Progenitor cell of endocrine pancreas (in vitro differentiated cells): Measurements from ENCODE around the gene LRRTM3. TPM values are rescaled to one million over a fixed set of nuclear protein-coding genes. Genes with fewer than 3 reads are reported as not detected.

Source experiments
- DNase-seq: peaks from one replicate; pipeline ENCODE4 v3.0.0; 2021; ENCODE audit warnings: low spot score; ENCODE audit not compliant: unreplicated experiment
- H3K27ac Mint-ChIP-seq: 2 replicates; pipeline ENCODE4 v1.8.0; 2021; ENCODE audit warnings: mild to moderate bottlenecking, moderate library complexity, mixed read lengths
- H3K27me3 Mint-ChIP-seq: 2 replicates; pipeline ENCODE4 v1.8.0; 2021; ENCODE audit warnings: mixed read lengths
- H3K36me3 Mint-ChIP-seq: 2 replicates; pipeline ENCODE4 v1.8.0; 2022; ENCODE audit warnings: mixed read lengths; ENCODE audit not compliant: insufficient read depth
- H3K4me1 Mint-ChIP-seq: 2 replicates; pipeline ENCODE4 v1.8.0; 2021; ENCODE audit warnings: low read depth, mixed read lengths
- H3K4me3 Mint-ChIP-seq: 2 replicates; pipeline ENCODE4 v1.8.0; 2021; ENCODE audit warnings: low read depth, mild to moderate bottlenecking, moderate library complexity, mixed read lengths
- H3K9me3 Mint-ChIP-seq: 2 replicates; pipeline ENCODE4 v1.8.0; 2021; ENCODE audit warnings: low read depth, mixed read lengths
- total RNA-seq: library from RNA; stranded (reverse); gene quantifications from 2 replicates; pipeline ENCODE4 v1.2.1, GENCODE V29; 2021
- TF ChIP-seq, protein P1 (sequence below): fragments of 200-600 bp; sonication (generic); IDR thresholded peaks from one replicate; pipeline ENCODE4 v1.5.0; 2021; ENCODE audit warnings: antibody characterized with exemption, mild to moderate bottlenecking; ENCODE audit not compliant: unreplicated experiment

LRRTM3 gene
- total RNA-seq, 1 donor from 2014 or later, result not detected

DNA sequence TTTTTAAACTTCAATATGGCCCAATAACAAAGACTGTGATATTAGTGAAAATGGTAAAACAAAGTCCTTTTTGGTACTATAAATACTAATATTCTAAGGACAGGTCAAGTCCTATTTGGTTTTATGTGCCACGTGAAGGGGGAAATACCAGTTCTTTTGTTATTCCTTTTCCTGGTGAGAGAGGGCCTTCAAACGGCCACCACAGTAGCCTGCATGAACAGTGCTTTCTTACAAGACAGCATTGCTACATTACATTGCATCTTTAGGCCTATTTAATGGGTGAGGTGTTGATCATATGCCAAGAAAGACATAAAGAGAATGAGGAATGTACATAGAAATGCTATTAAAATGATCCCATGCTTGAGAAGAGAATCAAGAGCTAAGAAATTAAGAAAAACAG is 214.8 kb downstream of the LRRTM3 start:
- DNase-seq, result no peak
- Mint-ChIP-seq H3K27me3 (no peaks in the 10 kb centered on the region), H3K9me3 (no peaks in the 10 kb centered on the region), H3K4me3 (no peak overlapping the region), H3K4me1 (no peaks in the 10 kb centered on the region), H3K36me3 (no peaks in the 10 kb centered on the region), H3K27ac (no peak overlapping the region)
- TF ChIP-seq, protein P1, sequence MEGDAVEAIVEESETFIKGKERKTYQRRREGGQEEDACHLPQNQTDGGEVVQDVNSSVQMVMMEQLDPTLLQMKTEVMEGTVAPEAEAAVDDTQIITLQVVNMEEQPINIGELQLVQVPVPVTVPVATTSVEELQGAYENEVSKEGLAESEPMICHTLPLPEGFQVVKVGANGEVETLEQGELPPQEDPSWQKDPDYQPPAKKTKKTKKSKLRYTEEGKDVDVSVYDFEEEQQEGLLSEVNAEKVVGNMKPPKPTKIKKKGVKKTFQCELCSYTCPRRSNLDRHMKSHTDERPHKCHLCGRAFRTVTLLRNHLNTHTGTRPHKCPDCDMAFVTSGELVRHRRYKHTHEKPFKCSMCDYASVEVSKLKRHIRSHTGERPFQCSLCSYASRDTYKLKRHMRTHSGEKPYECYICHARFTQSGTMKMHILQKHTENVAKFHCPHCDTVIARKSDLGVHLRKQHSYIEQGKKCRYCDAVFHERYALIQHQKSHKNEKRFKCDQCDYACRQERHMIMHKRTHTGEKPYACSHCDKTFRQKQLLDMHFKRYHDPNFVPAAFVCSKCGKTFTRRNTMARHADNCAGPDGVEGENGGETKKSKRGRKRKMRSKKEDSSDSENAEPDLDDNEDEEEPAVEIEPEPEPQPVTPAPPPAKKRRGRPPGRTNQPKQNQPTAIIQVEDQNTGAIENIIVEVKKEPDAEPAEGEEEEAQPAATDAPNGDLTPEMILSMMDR, result no peak

DNA sequence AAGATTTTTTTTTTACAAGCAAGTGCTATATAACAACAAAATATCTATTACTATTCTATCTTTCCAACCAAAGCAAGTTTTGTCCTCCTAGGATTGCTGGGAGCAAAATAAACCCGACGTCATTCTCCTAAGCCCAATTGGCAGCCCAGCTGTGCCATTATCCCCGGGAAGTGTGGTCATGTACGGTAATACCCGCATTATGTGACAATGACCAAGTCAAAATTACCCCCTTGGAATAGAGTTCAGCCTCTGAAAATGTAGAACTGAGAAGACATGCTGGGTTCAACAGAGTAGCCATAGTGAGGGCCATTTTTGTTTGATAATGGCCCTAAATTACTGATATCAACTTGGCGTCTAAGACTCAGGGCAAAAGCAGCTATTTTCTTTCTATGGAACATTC is 215.5 kb downstream of the LRRTM3 start:
- no peak overlapping the region for H3K27ac Mint-ChIP-seq
- H3K9me3 Mint-ChIP-seq, result no peaks in the 10 kb centered on the region
- no peaks in the 10 kb centered on the region for H3K36me3 Mint-ChIP-seq
- no peak for DNase-seq
- TF ChIP-seq, protein P1, result no peak
- H3K4me1 Mint-ChIP-seq, result no peaks in the 10 kb centered on the region
- H3K4me3 Mint-ChIP-seq, result no peak overlapping the region
- H3K27me3 Mint-ChIP-seq, result no peaks in the 10 kb centered on the region

DNA sequence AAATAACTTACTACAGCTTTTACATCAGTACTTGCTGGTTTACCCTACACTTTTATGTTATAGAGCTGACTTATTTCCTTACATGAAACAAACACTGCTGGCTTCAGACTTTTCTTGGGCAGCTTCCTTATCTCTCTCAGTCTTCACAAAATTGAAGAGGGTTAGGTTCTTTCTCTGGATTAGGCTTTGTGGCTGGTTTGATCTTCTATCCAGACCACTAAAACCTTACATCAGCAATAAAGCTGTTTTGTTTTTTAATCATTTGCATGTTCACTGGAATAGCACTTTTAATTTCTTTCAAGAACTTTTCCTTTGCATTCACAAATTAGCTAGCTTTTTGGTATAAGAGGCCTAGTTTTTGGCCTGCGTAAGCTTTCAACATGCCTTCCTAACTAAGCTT is 218.7 kb downstream of the LRRTM3 start:
- Mint-ChIP-seq H3K4me3 (no peak overlapping the region), H3K36me3 (no peaks in the 10 kb centered on the region), H3K4me1 (no peaks in the 10 kb centered on the region)

More for the DNA sequence above, 218.7 kb downstream of the LRRTM3 start:
- no peaks in the 10 kb centered on the region for H3K9me3 Mint-ChIP-seq
- no peaks in the 10 kb centered on the region for H3K27me3 Mint-ChIP-seq
- H3K27ac Mint-ChIP-seq, result no peak overlapping the region
- TF ChIP-seq, protein P1, result no peak
- DNase-seq, result no peak
